Muscle layer of colon (tissue), 2 donors: ENCODE measurements around the gene FMNL3.
A peak's percentile ranks its signal among the peaks of the same experiment; 100 is the strongest.
"Not testable (repeated sequence)": the region's sequence is repeated elsewhere in the genome, so short reads cannot be mapped to it uniquely, and the experiment has no call there.

Source experiments
- H3K27ac ChIP-seq: one replicate; pipeline ENCODE4 v1.7.0; 2013; ENCODE audit warnings: low read depth, mild to moderate bottlenecking, low read length, moderate library complexity
- H3K27me3 ChIP-seq, 2 donors: one replicate each; pipeline ENCODE4 v1.7.0; 2013; ENCODE audit warnings: low read length in 2 of 2, mild to moderate bottlenecking in 2 of 2; ENCODE audit not compliant: insufficient read depth in 2 of 2, control insufficient read depth in 1 of 2
- H3K36me3 ChIP-seq: one replicate; pipeline ENCODE4 v1.7.0; 2013; ENCODE audit warnings: mild to moderate bottlenecking, low read length; ENCODE audit not compliant: insufficient read depth
- H3K4me1 ChIP-seq: one replicate; pipeline ENCODE4 v1.7.0; 2013; ENCODE audit warnings: mild to moderate bottlenecking, low read length; ENCODE audit not compliant: insufficient read depth
- H3K4me3 ChIP-seq, 2 donors: one replicate each; pipeline ENCODE4 v1.7.0; 2013; ENCODE audit warnings: low read length in 2 of 2, low read depth in 1 of 2, mild to moderate bottlenecking in 1 of 2, moderate library complexity in 1 of 2
- H3K9ac ChIP-seq: one replicate; pipeline ENCODE4 v1.7.0; 2013; ENCODE audit warnings: low read length
- H3K9me3 ChIP-seq: one replicate; pipeline ENCODE4 v1.7.0; 2013; ENCODE audit warnings: mild to moderate bottlenecking, low read length
- donor health status: abdominal sarcoma.
- donor health status: Adenocarcinoma of cecum.

FMNL3 gene

GRCh38 chr12:49623142-49623904 is 83.9 kb downstream of the FMNL3 start, which contains the start of gene PRPF40B:
Gene PRPF40B (plus strand): TSS chr12:49623561. CDS start chr12:49623591, 30 bp downstream.
- peak within 1 kb of the TSS; percentile 34 for H3K9ac ChIP-seq
- H3K27me3 ChIP-seq = no peaks in the 10 kb centered on the region
- H3K36me3 ChIP-seq = no peaks in the 10 kb centered on the region
- H3K9me3 ChIP-seq = no peaks in the 10 kb centered on the region
- peak within 1 kb of the TSS; percentile 95 for H3K27ac ChIP-seq
- H3K4me3 ChIP-seq = peak within 1 kb of the TSS; percentile 55 to 91
- H3K4me1 ChIP-seq = peaks cover 22% of the 10 kb centered on the region

GRCh38 chr12:49622501-49623141 is 84.6 kb downstream of the FMNL3 start:
- H3K36me3 ChIP-seq = no peaks in the 10 kb centered on the region
- H3K4me1 ChIP-seq = peaks cover 22% of the 10 kb centered on the region
- peak overlapping the region; percentile 95 for H3K27ac ChIP-seq
- H3K27me3 ChIP-seq = no peaks in the 10 kb centered on the region
- H3K9me3 ChIP-seq = no peaks in the 10 kb centered on the region
- peak overlapping the region; percentile 34 for H3K9ac ChIP-seq
- peak overlapping the region; percentile 55 to 91 for H3K4me3 ChIP-seq

- peak overlapping the region; percentile 34 for H3K9ac ChIP-seq
- H3K36me3 ChIP-seq = no peaks in the 10 kb centered on the region
- peak overlapping the region; percentile 95 for H3K27ac ChIP-seq
- H3K4me3 ChIP-seq = peak overlapping the region; percentile 55 to 91
- peaks cover 22% of the 10 kb centered on the region for H3K4me1 ChIP-seq
- H3K27me3 ChIP-seq = no peaks in the 10 kb centered on the region
- no peaks in the 10 kb centered on the region for H3K9me3 ChIP-seq
Observed at GRCh38 chr12:49621651-49622500, 85.3 kb downstream of the FMNL3 start.

GRCh38 chr12:49619286-49619685 is 87.9 kb downstream of the FMNL3 start:
- H3K9me3 ChIP-seq = no peaks in the 10 kb centered on the region
- peaks cover 9% of the 10 kb centered on the region for H3K4me1 ChIP-seq
- no peak overlapping the region for H3K9ac ChIP-seq
- H3K27ac ChIP-seq = no peak overlapping the region
- no peak overlapping the region for H3K4me3 ChIP-seq
- H3K27me3 ChIP-seq = no peaks in the 10 kb centered on the region
- H3K36me3 ChIP-seq = no peaks in the 10 kb centered on the region

GRCh38 chr12:49618576-49618975 is 88.6 kb downstream of the FMNL3 start:
- no peak overlapping the region for H3K27ac ChIP-seq
- H3K4me1 ChIP-seq = peaks cover 4% of the 10 kb centered on the region
- no peak overlapping the region for H3K4me3 ChIP-seq
- no peaks in the 10 kb centered on the region for H3K36me3 ChIP-seq
- H3K27me3 ChIP-seq = no peaks in the 10 kb centered on the region
- no peak overlapping the region for H3K9ac ChIP-seq
- no peaks in the 10 kb centered on the region for H3K9me3 ChIP-seq

GRCh38 chr12:49616533-49617219 is 90.5 kb downstream of the FMNL3 start:
- H3K9me3 ChIP-seq = no peaks in the 10 kb centered on the region
- H3K4me3 ChIP-seq = no peak overlapping the region
- no peaks in the 10 kb centered on the region for H3K36me3 ChIP-seq
- H3K4me1 ChIP-seq = peaks cover 3% of the 10 kb centered on the region
- no peak overlapping the region for H3K27ac ChIP-seq
- H3K27me3 ChIP-seq = no peaks in the 10 kb centered on the region
- H3K9ac ChIP-seq = no peak overlapping the region

- Histone ChIP-seq H3K4me1 (no peaks in the 10 kb centered on the region), H3K9me3 (no peaks in the 10 kb centered on the region), H3K27me3 (no peaks in the 10 kb centered on the region), H3K27ac (no peak overlapping the region), H3K4me3 (no peak overlapping the region), H3K9ac (no peak overlapping the region), H3K36me3 (no peaks in the 10 kb centered on the region)
Observed at GRCh38 chr12:49615725-49616124, 91.5 kb downstream of the FMNL3 start.

- H3K4me3 ChIP-seq = no peak overlapping the region
- no peaks in the 10 kb centered on the region for H3K9me3 ChIP-seq
- no peak overlapping the region for H3K27ac ChIP-seq
- no peak overlapping the region for H3K9ac ChIP-seq
- H3K27me3 ChIP-seq = no peaks in the 10 kb centered on the region
- H3K4me1 ChIP-seq = no peaks in the 10 kb centered on the region
- no peaks in the 10 kb centered on the region for H3K36me3 ChIP-seq
Observed at GRCh38 chr12:49612210-49612609, 95.0 kb downstream of the FMNL3 start.

- H3K27me3 ChIP-seq, H3K4me1 ChIP-seq, H3K27ac ChIP-seq, H3K4me3 ChIP-seq, H3K9ac ChIP-seq, H3K36me3 ChIP-seq, H3K9me3 ChIP-seq: not testable (repeated sequence)
Observed at GRCh38 chr12:49610785-49611184, 96.4 kb downstream of the FMNL3 start.

GRCh38 chr12:49609875-49610154 is 97.4 kb downstream of the FMNL3 start:
- no peaks in the 10 kb centered on the region for H3K36me3 ChIP-seq
- no peak overlapping the region for H3K9ac ChIP-seq
- no peaks in the 10 kb centered on the region for H3K9me3 ChIP-seq
- H3K27me3 ChIP-seq = no peaks in the 10 kb centered on the region
- no peak overlapping the region for H3K27ac ChIP-seq
- no peak overlapping the region for H3K4me3 ChIP-seq
- H3K4me1 ChIP-seq = no peaks in the 10 kb centered on the region
